Body of pancreas (tissue), 4 donors: Measurements from ENCODE around the gene RELL2. TPM values are rescaled to one million over a fixed set of nuclear protein-coding genes. Genes with fewer than 3 reads are reported as not detected.
A peak's percentile ranks its signal among the peaks of the same experiment; 100 is the strongest.
"Not testable (repeated sequence)": the region's sequence is repeated elsewhere in the genome, so short reads cannot be mapped to it uniquely, and the experiment has no call there.

ENCODE experiments used
- ATAC-seq: fragments of 150-250 bp; one replicate; pipeline ENCODE4 v1.9.1; 2016
- DNase-seq, 4 donors: peaks; one replicate each; pipeline ENCODE4 v3.0.0-alpha.2; 2019
- H3K27ac ChIP-seq, 4 donors: fragments of 200-600 bp; sonication (generic); 1 replicate in 3 of 4; 2 replicates in 1 of 4; pipeline versions ENCODE4 v1.5.1 to v1.6.1; 2016 to 2019; ENCODE audit warnings: mild to moderate bottlenecking in 1 of 4, mixed read lengths in 1 of 4, moderate library complexity in 1 of 4
- H3K27me3 ChIP-seq, 2 donors: fragments of 200-600 bp; sonication (generic); one replicate each; pipeline ENCODE4 v1.6.0; 2016; ENCODE audit warnings: mild to moderate bottlenecking in 1 of 2
- H3K36me3 ChIP-seq, 2 donors: fragments of 200-600 bp; sonication (generic); replicated peaks in 1 of 2; 2 replicates each; pipeline ENCODE4 v1.5.1; 2016; ENCODE audit warnings: low read depth in 2 of 2; ENCODE audit not compliant: insufficient read depth in 1 of 2
- H3K4me1 ChIP-seq: fragments of 200-600 bp; sonication (generic); one replicate; pipeline ENCODE4 v1.6.0; 2016
- H3K4me3 ChIP-seq, 2 donors: fragments of 200-600 bp; sonication (generic); 1 replicate in 1 of 2; 2 replicates in 1 of 2; pipeline ENCODE4 v1.5.1; 2016 to 2019
- H3K9me3 ChIP-seq, 3 donors: fragments of 200-600 bp; sonication (generic); 1 replicate in 2 of 3; 2 replicates in 1 of 3; pipeline ENCODE4 v1.5.1; 2016
- POLR2A ChIP-seq, 3 donors: fragments of 450-650 bp; IDR thresholded peaks; one replicate each; pipeline ENCODE4 v1.6.1; 2016; ENCODE audit warnings: antibody characterized with exemption in 3 of 3, mild to moderate bottlenecking in 2 of 3
- WGBS, 2 donors: methylation state at CpG; one replicate each; pipeline ENCODE4 v1.1.5; 2017; 5-methylcytosine and 5-hydroxymethylcytosine counted together
- intact Hi-C: fragments of 100-400 bp; cut with DNase I; formaldehyde crosslinking; loops from one replicate; pipeline ENCODE4 v1.15.1; 2023
- total RNA-seq, 2 donors: library from RNA; depleted of rRNA; stranded (reverse); fragments of >200 nt; gene quantifications; one replicate each; pipeline ENCODE4 v1.1.0, GENCODE V29; 2016
- TF ChIP-seq, protein P1 (sequence below), 7 experiments: fragments of 450-650 bp in 4 of 7; fragments of 200-600 bp in 3 of 7; sonication (generic) in 3 of 7; IDR thresholded peaks; one replicate each; pipeline ENCODE4 v1.5.1; 2016 to 2019; ENCODE audit warnings: antibody characterized with exemption in 7 of 7

RELL2 gene
- total RNA-seq, 2 donors from 2014 or later: 2.9 to 8.9 TPM

DNA sequence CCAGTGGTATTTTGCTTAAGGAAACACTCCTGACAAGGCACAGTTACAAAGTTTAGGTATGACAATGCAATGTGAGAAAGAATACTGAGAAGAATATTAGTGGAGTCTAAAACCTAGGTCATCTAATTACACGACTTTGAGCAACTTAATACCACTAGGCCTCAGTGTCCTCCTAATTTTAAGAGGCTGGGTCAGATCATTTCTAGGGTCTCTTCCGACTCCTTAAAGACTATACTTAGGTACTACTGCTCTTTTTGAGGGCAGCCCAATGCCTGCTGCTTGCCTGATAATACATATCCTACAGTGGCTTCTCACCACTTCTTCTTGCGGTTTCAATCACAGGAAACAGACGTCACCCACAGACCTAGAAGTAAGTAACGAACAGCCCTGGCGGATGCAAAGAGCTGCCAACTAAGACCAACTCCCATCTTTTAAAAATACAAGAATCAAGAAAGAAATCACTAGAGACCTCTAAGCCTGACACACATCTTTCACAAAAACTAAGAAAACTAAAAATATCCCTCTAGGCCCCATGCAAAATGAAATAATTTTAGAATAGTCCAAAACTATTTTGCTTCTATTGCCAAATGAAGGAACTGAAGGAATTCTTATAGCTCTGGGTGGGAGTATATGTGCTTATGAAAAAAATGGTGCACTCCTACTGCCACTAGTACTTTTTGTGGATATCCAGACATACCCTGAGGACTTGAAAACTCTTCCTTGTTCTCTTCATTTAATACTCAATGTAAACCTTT lies 31.1 kb upstream of the RELL2 start:
- ATAC-seq: no peak
- intact Hi-C loops: no loop called here
- Histone ChIP-seq H3K27me3 (no peaks in the 10 kb centered on the region), H3K9me3 (no peaks in the 10 kb centered on the region), H3K27ac (peak overlapping the region in 2 of 4 donors; percentile 46 to 62), H3K4me1 (peaks cover 57% of the 10 kb centered on the region), H3K36me3 (no peaks in the 10 kb centered on the region), H3K4me3 (no peak overlapping the region)
- 75% methylated on average over 6 of the region's 6 CpGs for WGBS, 2 donors
- peak in 3 of 4 donors; percentile 24 to 67 (median 25) for DNase-seq
- TF ChIP-seq POLR2A (IDR thresholded peaks at IDR 0.05): no peak
- TF ChIP-seq, protein P1, sequence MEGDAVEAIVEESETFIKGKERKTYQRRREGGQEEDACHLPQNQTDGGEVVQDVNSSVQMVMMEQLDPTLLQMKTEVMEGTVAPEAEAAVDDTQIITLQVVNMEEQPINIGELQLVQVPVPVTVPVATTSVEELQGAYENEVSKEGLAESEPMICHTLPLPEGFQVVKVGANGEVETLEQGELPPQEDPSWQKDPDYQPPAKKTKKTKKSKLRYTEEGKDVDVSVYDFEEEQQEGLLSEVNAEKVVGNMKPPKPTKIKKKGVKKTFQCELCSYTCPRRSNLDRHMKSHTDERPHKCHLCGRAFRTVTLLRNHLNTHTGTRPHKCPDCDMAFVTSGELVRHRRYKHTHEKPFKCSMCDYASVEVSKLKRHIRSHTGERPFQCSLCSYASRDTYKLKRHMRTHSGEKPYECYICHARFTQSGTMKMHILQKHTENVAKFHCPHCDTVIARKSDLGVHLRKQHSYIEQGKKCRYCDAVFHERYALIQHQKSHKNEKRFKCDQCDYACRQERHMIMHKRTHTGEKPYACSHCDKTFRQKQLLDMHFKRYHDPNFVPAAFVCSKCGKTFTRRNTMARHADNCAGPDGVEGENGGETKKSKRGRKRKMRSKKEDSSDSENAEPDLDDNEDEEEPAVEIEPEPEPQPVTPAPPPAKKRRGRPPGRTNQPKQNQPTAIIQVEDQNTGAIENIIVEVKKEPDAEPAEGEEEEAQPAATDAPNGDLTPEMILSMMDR (IDR thresholded peaks at IDR 0.05): no peak

GRCh38 chr5:141608046-141608445 lies 28.8 kb upstream of the RELL2 start:
- no peak for TF ChIP-seq POLR2A (IDR thresholded peaks at IDR 0.05)
- TF ChIP-seq, protein P1 (IDR thresholded peaks at IDR 0.05): no peak
- Histone ChIP-seq H3K4me3 (no peak overlapping the region), H3K4me1 (peaks cover 61% of the 10 kb centered on the region), H3K27ac (peak overlapping the region; percentile 29 to 79 (median 65)), H3K27me3 (no peaks in the 10 kb centered on the region), H3K9me3 (no peaks in the 10 kb centered on the region), H3K36me3 (no peaks in the 10 kb centered on the region)
- ATAC-seq (no peak), DNase-seq (no peak)
- intact Hi-C loops: no loop called here
- WGBS, 2 donors: 63 to 69% methylated on average over 2 of the region's 2 CpGs

DNA sequence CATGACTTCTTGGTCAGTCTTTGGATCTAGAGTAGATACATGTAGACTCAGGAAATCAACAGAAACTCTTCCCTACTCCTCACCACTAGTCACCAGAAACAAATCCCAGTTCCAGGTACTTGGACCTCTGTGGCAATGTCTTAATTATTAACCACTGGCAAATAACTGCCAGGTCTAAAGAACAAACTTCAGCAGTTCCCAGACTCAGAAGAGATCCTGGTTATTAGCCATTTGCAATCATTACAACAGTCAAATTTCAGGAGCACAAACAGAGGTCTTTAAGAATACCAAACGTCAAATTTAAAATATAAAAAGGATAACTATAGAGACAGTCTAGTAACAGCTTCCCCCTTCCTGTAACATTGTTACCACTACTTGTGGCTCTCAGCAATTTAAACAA lies 28.2 kb upstream of the RELL2 start:
- H3K4me1 ChIP-seq: peaks cover 66% of the 10 kb centered on the region
- peak overlapping the region in 3 of 4 donors; percentile 64 to 79 (median 66) for H3K27ac ChIP-seq
- H3K27me3 ChIP-seq: no peaks in the 10 kb centered on the region
- ATAC-seq: peak; percentile 86
- WGBS, 2 donors: 7 to 11% methylated on average over 1 of the region's 1 CpG
- intact Hi-C loops: no loop called here
- no peak overlapping the region for H3K4me3 ChIP-seq
- no peaks in the 10 kb centered on the region for H3K36me3 ChIP-seq
- peak in 1 of 4 donors; percentile 25 for DNase-seq
- TF ChIP-seq, protein P1 (IDR thresholded peaks at IDR 0.05): no peak
- no peak for TF ChIP-seq POLR2A (IDR thresholded peaks at IDR 0.05)
- no peaks in the 10 kb centered on the region for H3K9me3 ChIP-seq

- Histone ChIP-seq H3K27me3 (no peaks in the 10 kb centered on the region), H3K36me3 (no peaks in the 10 kb centered on the region), H3K9me3 (no peaks in the 10 kb centered on the region), H3K27ac (peak overlapping the region in 3 of 4 donors; percentile 64 to 79 (median 66)), H3K4me3 (no peak overlapping the region), H3K4me1 (peaks cover 66% of the 10 kb centered on the region)
- WGBS, 2 donors: 16 to 33% methylated on average over 3 of the region's 3 CpGs
- intact Hi-C loops: no loop called here
- ATAC-seq (no peak), DNase-seq (no peak)
- no peak for TF ChIP-seq POLR2A (IDR thresholded peaks at IDR 0.05)
- TF ChIP-seq, protein P1 (IDR thresholded peaks at IDR 0.05): no peak
Observed at GRCh38 chr5:141609044-141609443, 27.8 kb upstream of the RELL2 start.

- intact Hi-C loops: not testable (repeated sequence)
- 97 to 99% methylated on average over 7 of the region's 7 CpGs for WGBS, 2 donors
Observed at GRCh38 chr5:141609921-141610320, 26.9 kb upstream of the RELL2 start.

More at GRCh38 chr5:141609921-141610320, 26.9 kb upstream of the RELL2 start:
- ATAC-seq, DNase-seq, H3K36me3 ChIP-seq, H3K4me3 ChIP-seq, H3K9me3 ChIP-seq, H3K27me3 ChIP-seq: not testable (repeated sequence)
- peaks cover 67% of the 10 kb centered on the region for H3K4me1 ChIP-seq
- H3K27ac ChIP-seq: peak overlapping the region in 3 of 4 donors; percentile 18 to 79 (median 64)
